ENCODE measurements around the gene EML1. TPM values are rescaled to one million over a fixed set of nuclear protein-coding genes. Genes with fewer than 3 reads are reported as not detected.

Gene EML1
- total and polyA plus RNA-seq, 8 donors = 5.8 to 66.5 (median 34.8) TPM

GRCh38 chr14:99939421-99939820, 146.2 kb downstream of the EML1 start:
- TF ChIP-seq CTCF (IDR thresholded peaks at IDR 0.05) (no peak), POLR2A (IDR thresholded peaks at IDR 0.05) (no peak)
- H3K9me3 ChIP-seq = no peaks in the 10 kb centered on the region
- DNase-seq = no peak
- intact Hi-C loops (cut with DNase I; ENCODE audit: low total_unique reads) = no loop called here
- peaks cover 0 to 6% (median 2%) of the 10 kb centered on the region in 4 donors for H3K4me1 ChIP-seq
- WGBS, 5 donors = 84 to 93% (median 92%) methylated on average over 17 of the region's 17 CpGs
- H3K4me3 ChIP-seq = no peak overlapping the region
- H3K27me3 ChIP-seq = no peaks in the 10 kb centered on the region
- H3K36me3 ChIP-seq = peaks cover 9 to 90% (median 64%) of the 10 kb centered on the region in 4 donors
- no peak overlapping the region for H3K27ac ChIP-seq

DNA sequence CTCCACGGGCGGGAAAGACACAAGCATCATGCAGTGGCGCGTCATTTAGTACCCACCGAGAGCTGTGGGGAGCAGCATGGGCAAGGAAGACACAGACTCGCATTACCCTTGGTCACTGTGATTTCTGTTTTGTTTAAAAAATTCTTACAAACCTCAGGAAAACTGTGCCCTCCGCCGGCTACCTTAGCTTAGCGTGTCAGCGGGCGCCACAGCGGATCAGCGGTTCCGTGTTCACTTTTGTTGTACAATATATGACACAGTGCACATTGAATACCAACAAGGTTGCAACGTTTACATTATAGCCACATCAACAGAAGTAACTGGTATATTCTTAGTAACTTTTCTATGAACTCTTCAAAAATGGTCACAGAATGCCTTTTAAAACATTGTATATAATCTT, 146.9 kb downstream of the EML1 start:
- intact Hi-C loops (cut with DNase I; ENCODE audit: low total_unique reads) = no loop called here
- Histone ChIP-seq H3K4me3 (no peak overlapping the region), H3K9me3 (no peaks in the 10 kb centered on the region), H3K27me3 (no peaks in the 10 kb centered on the region), H3K4me1 (peaks cover 0 to 7% (median 2%) of the 10 kb centered on the region in 4 donors), H3K36me3 (peaks cover 9 to 84% (median 64%) of the 10 kb centered on the region in 4 donors), H3K27ac (no peak overlapping the region)
- DNase-seq = no peak
- TF ChIP-seq POLR2AphosphoS5 (IDR thresholded peaks at IDR 0.05) (no peak), EP300 (IDR thresholded peaks at IDR 0.05) (no peak), POLR2A (IDR thresholded peaks at IDR 0.05) (no peak), CTCF (IDR thresholded peaks at IDR 0.05) (no peak)
- 91 to 97% (median 96%) methylated on average over 15 of the region's 15 CpGs for WGBS, 5 donors

- intact Hi-C loops (cut with DNase I; ENCODE audit: low total_unique reads) = no loop called here
- WGBS, 5 donors = 44 to 68% (median 57%) methylated on average over 1 of the region's 1 CpG
- no peak for DNase-seq
- H3K4me1 ChIP-seq = peaks cover under 1 to 7% (median 4%) of the 10 kb centered on the region in 4 donors
- peaks cover 9 to 79% (median 59%) of the 10 kb centered on the region in 4 donors for H3K36me3 ChIP-seq
- TF ChIP-seq POLR2A (IDR thresholded peaks at IDR 0.05) (no peak), POLR2AphosphoS5 (IDR thresholded peaks at IDR 0.05) (no peak), EP300 (IDR thresholded peaks at IDR 0.05) (no peak), CTCF (IDR thresholded peaks at IDR 0.05) (no peak)
- no peaks in the 10 kb centered on the region for H3K27me3 ChIP-seq
- H3K9me3 ChIP-seq = no peaks in the 10 kb centered on the region
- no peak overlapping the region for H3K27ac ChIP-seq
- no peak overlapping the region for H3K4me3 ChIP-seq
These were observed 148.0 kb downstream of the EML1 start for GRCh38 chr14:99941211-99941610.

GRCh38 chr14:99943620-99944019, 150.4 kb downstream of the EML1 start:
- Histone ChIP-seq H3K9me3 (no peaks in the 10 kb centered on the region), H3K27me3 (peaks cover 0 to 4% (median 0%) of the 10 kb centered on the region in 3 donors), H3K4me1 (peaks cover 13 to 26% (median 22%) of the 10 kb centered on the region in 4 donors), H3K27ac (no peak overlapping the region), H3K4me3 (no peak overlapping the region), H3K36me3 (peaks cover 5 to 56% (median 38%) of the 10 kb centered on the region in 4 donors)
- DNase-seq = no peak
- WGBS, 5 donors = 79 to 90% (median 82%) methylated on average over 7 to 9 of the region's 9 CpGs
- TF ChIP-seq EP300 (IDR thresholded peaks at IDR 0.05) (no peak), POLR2AphosphoS5 (IDR thresholded peaks at IDR 0.05) (no peak), POLR2A (IDR thresholded peaks at IDR 0.05) (no peak), CTCF (IDR thresholded peaks at IDR 0.05) (no peak)
- intact Hi-C loops (cut with DNase I; ENCODE audit: low total_unique reads) = no loop called here

Measured in stomach (tissue), 9 donors.